HEK293 (cell line): ENCODE data around the gene TMEM151B.
A peak's percentile ranks its signal among the peaks of the same experiment; 100 is the strongest.

Experiments used
- CTCF ChIA-PET: fragments of 350-600 bp; formaldehyde crosslinking; extraction: SDS; loops from one replicate; lab custom pipeline; 2021; ENCODE audit warnings: antibody characterized with exemption; lab: Yijun Ruan, JAX
- POLR2A ChIA-PET: fragments of 300-600 bp; formaldehyde crosslinking; extraction: SDS; loops from one replicate; lab custom pipeline; 2020; ENCODE audit warnings: antibody characterized with exemption, inconsistent platforms; lab: Yijun Ruan, JAX
- H3K27ac ChIP-seq: fragments of 200-500 bp; sonication (Bioruptor generic); 2 replicates; pipeline ENCODE4 v1.5.1; 2014; ENCODE audit warnings: low read depth, low read length, control low read depth, inconsistent platforms; ENCODE audit errors: extremely low read depth
- H3K36me3 ChIP-seq, 2 experiments: fragments of 200-500 bp in 1 of 2; sonication (Bioruptor generic) in 1 of 2; 1 replicate in 1 of 2; 2 replicates in 1 of 2; pipeline ENCODE4 v1.5.1; 2014 to 2017; ENCODE audit warnings: inconsistent platforms in 2 of 2, low read length in 2 of 2; ENCODE audit not compliant: control insufficient read depth in 2 of 2, insufficient read depth in 1 of 2
- H3K4me1 ChIP-seq: fragments of 200-500 bp; sonication (Bioruptor generic); 2 replicates; pipeline ENCODE4 v1.5.1; 2014; ENCODE audit warnings: mild to moderate bottlenecking, low read length, inconsistent platforms; ENCODE audit not compliant: control insufficient read depth, insufficient read depth
- H3K4me3 ChIP-seq: 2 replicates; pipeline ENCODE4 v1.5.1; 2011; ENCODE audit warnings: low read depth, mild to moderate bottlenecking, control low read depth, low read length, moderate library complexity
- H3K9me3 ChIP-seq: fragments of 200-500 bp; sonication (Bioruptor generic); 2 replicates; pipeline ENCODE4 v1.5.1; 2014; ENCODE audit warnings: low read depth, low read length, inconsistent platforms; ENCODE audit not compliant: control insufficient read depth, insufficient read depth
- CTCF ChIP-seq: fragments of 450-650 bp; formaldehyde crosslinking; IDR thresholded peaks from 2 replicates; pipeline ENCODE4 v1.5.1; 2016; ENCODE audit warnings: missing biosample characterization, missing genetic modification characterization
- IKZF3 ChIP-seq: fragments of 450-650 bp; IDR thresholded peaks from 2 replicates; pipeline ENCODE4 v1.5.0; 2018; ENCODE audit warnings: missing biosample characterization, mild to moderate bottlenecking, missing genetic modification characterization, moderate library complexity
- KLF17 ChIP-seq: fragments of 450-650 bp; formaldehyde crosslinking; IDR thresholded peaks from 2 replicates; pipeline ENCODE4 v1.5.1; 2016; ENCODE audit warnings: missing biosample characterization, missing genetic modification characterization
- KLF7 ChIP-seq: fragments of 450-650 bp; formaldehyde crosslinking; IDR thresholded peaks from 2 replicates; pipeline ENCODE4 v1.5.1; 2016; ENCODE audit warnings: missing biosample characterization, missing genetic modification characterization, borderline replicate concordance
- PRDM6 ChIP-seq: fragments of 450-650 bp; formaldehyde crosslinking; IDR thresholded peaks from 2 replicates; pipeline ENCODE4 v1.5.1; 2017; ENCODE audit warnings: missing biosample characterization, missing genetic modification characterization
- REST ChIP-seq: fragments of 450-650 bp; formaldehyde crosslinking; IDR thresholded peaks from 2 replicates; pipeline ENCODE4 v1.5.1; 2016; ENCODE audit warnings: missing biosample characterization, missing genetic modification characterization
- ZFP37 ChIP-seq: fragments of 450-650 bp; formaldehyde crosslinking; IDR thresholded peaks from 2 replicates; pipeline ENCODE4 v1.5.1; 2016; ENCODE audit warnings: missing biosample characterization, missing genetic modification characterization
- ZNF324 ChIP-seq: fragments of 450-650 bp; formaldehyde crosslinking; IDR thresholded peaks from 2 replicates; pipeline ENCODE4 v1.5.1; 2016; ENCODE audit warnings: missing biosample characterization, missing genetic modification characterization
- ZNF341 ChIP-seq: fragments of 450-650 bp; formaldehyde crosslinking; IDR thresholded peaks from 2 replicates; pipeline ENCODE4; 2016; ENCODE audit warnings: low read depth, missing biosample characterization, missing genetic modification characterization
- ZNF558 ChIP-seq: fragments of 450-650 bp; formaldehyde crosslinking; IDR thresholded peaks from 2 replicates; pipeline ENCODE4 v1.5.1; 2016; ENCODE audit warnings: missing biosample characterization, missing genetic modification characterization
- ZNF660 ChIP-seq: fragments of 450-650 bp; IDR thresholded peaks from 2 replicates; pipeline ENCODE4 v1.5.1; 2018; ENCODE audit warnings: missing biosample characterization, mild to moderate bottlenecking, missing genetic modification characterization
- ZNF701 ChIP-seq: fragments of 450-650 bp; formaldehyde crosslinking; IDR thresholded peaks from 2 replicates; pipeline ENCODE4 v1.5.1; 2016; ENCODE audit warnings: missing biosample characterization, missing genetic modification characterization
- ZNF837 ChIP-seq: fragments of 450-650 bp; formaldehyde crosslinking; IDR thresholded peaks from 2 replicates; pipeline ENCODE4 v1.5.1; 2016; ENCODE audit warnings: missing biosample characterization, missing genetic modification characterization
- ZSCAN23 ChIP-seq: fragments of 450-650 bp; formaldehyde crosslinking; IDR thresholded peaks from 2 replicates; pipeline ENCODE4 v1.5.1; 2016; ENCODE audit warnings: missing biosample characterization, missing genetic modification characterization
- ZSCAN5A ChIP-seq: fragments of 450-650 bp; formaldehyde crosslinking; IDR thresholded peaks from 2 replicates; pipeline ENCODE4 v1.5.1; 2016; ENCODE audit warnings: missing biosample characterization, missing genetic modification characterization

The TMEM151B gene

GRCh38 chr6:44224029-44224964, 46.0 kb upstream of the TMEM151B start (continued):
- TF ChIP-seq ZNF324 (tag by site-specific recombination), result no peak
- TF ChIP-seq ZSCAN23 (tag by site-specific recombination), result no peak
- TF ChIP-seq ZNF558 (tag by site-specific recombination), result no peak
- no peak for TF ChIP-seq ZFP37 (tag by site-specific recombination)
- no peak for TF ChIP-seq KLF17 (tag by site-specific recombination)
- peak; percentile 87 for TF ChIP-seq CTCF
- no peak for TF ChIP-seq REST (tag by site-specific recombination)
- TF ChIP-seq ZNF660 (tag by site-specific recombination), result no peak

- TF ChIP-seq PRDM6 (tag by site-specific recombination) (no peak), IKZF3 (tag by site-specific recombination) (no peak), KLF7 (tag by site-specific recombination) (no peak), ZNF660 (tag by site-specific recombination) (no peak), ZNF341 (no peak), ZNF837 (tag by site-specific recombination) (no peak), ZSCAN5A (tag by site-specific recombination) (no peak), ZNF701 (no peak), CTCF (no peak)
- no peak overlapping the region for H3K27ac ChIP-seq
Measured at GRCh38 chr6:44224965-44225305, 45.3 kb upstream of the TMEM151B start.

More at GRCh38 chr6:44224965-44225305, 45.3 kb upstream of the TMEM151B start:
- CTCF ChIA-PET, result interaction anchor here (0.8 to 11.1 kb wide), 11 partner anchors 11 to 113 kb away, joined by 3 to 148 read pairs (median 4); partner anchors contain the start of genes HSP90AB1 and SLC35B2
- peaks cover 0 to 16% of the 10 kb centered on the region in 2 experiments; a peak in 1 of 3 replicates for H3K36me3 ChIP-seq
- POLR2A ChIA-PET, result interaction anchor here (0.7 to 5.7 kb wide), 12 partner anchors 10 to 537 kb away, joined by 3 to 90 read pairs (median 6); partner anchors contain the start of genes HSP90AB1, MRPS18A, SLC35B2 and VEGFA
- no peaks in the 10 kb centered on the region for H3K9me3 ChIP-seq
- H3K4me3 ChIP-seq, result no peak overlapping the region
- H3K4me1 ChIP-seq, result peaks cover 24% of the 10 kb centered on the region
